Endothelial cell of umbilical vein (primary cell): ENCODE data around the gene FAM161B. TPM values are rescaled to one million over a fixed set of nuclear protein-coding genes. Genes with fewer than 3 reads are reported as not detected.
A peak's percentile ranks its signal among the peaks of the same experiment; 100 is the strongest.

Experiments
- BruUV-seq: library from RNA; stranded (reverse); fragments of 400-500 nt; replicated peaks from 2 replicates; lab custom pipeline; 2021; lab: Mats Ljungman, UMichigan
- CTCF ChIA-PET: fragments of 300-600, 350-600 bp; sonication (Branson Sonifier 250); formaldehyde crosslinking; loops from one replicate; lab custom pipeline; 2021; ENCODE audit warnings: antibody characterized with exemption, inconsistent platforms; lab: Charles Lee
- POLR2A ChIA-PET: fragments of 300-600, 350-600 bp; sonication (Branson Sonifier 250); formaldehyde crosslinking; loops from one replicate; lab custom pipeline; 2021; ENCODE audit warnings: antibody characterized with exemption, inconsistent platforms; lab: Charles Lee
- DNase-seq: peaks from one replicate; pipeline ENCODE4 v3.0.0-alpha.2; 2011; ENCODE audit warnings: low read depth, low spot score
- FAIRE-seq: peaks from 2 replicates; lab custom pipeline; 2011; peaks lifted over from hg19 to GRCh38; lab: Jason Lieb, UNC
- H2AFZ ChIP-seq: 2 replicates; pipeline ENCODE4 v1.6.0; 2012; ENCODE audit warnings: low read depth, low read length, control low read depth, inconsistent platforms
- H3K27ac ChIP-seq: 2 replicates; pipeline ENCODE4 v1.5.1; 2011; ENCODE audit warnings: low read depth, mild to moderate bottlenecking, control low read depth, low read length, moderate library complexity; ENCODE audit not compliant: insufficient read depth
- H3K27me3 ChIP-seq, 2 experiments: 2 replicates each; pipeline versions ENCODE4 v1.6.0 to v1.6.1; 2011; ENCODE audit warnings: low read length in 2 of 2, mixed read lengths in 1 of 2; ENCODE audit not compliant: control insufficient read depth in 2 of 2, insufficient read depth in 2 of 2
- H3K36me3 ChIP-seq, 2 experiments: 2 replicates in 1 of 2; 3 replicates in 1 of 2; pipeline ENCODE4 v1.5.1; 2011; ENCODE audit warnings: low read length in 2 of 2, mild to moderate bottlenecking in 1 of 2, moderate library complexity in 1 of 2; ENCODE audit not compliant: control insufficient read depth in 2 of 2, insufficient read depth in 2 of 2; ENCODE audit errors: extremely low read depth in 1 of 2
- H3K4me1 ChIP-seq: 3 replicates; pipeline ENCODE4 v1.5.1; 2011; ENCODE audit warnings: mild to moderate bottlenecking, low read length; ENCODE audit not compliant: control insufficient read depth, insufficient read depth; ENCODE audit errors: extremely low read depth
- H3K4me2 ChIP-seq: 2 replicates; pipeline ENCODE4 v1.6.1; 2011; ENCODE audit warnings: low read length, control low read depth, mixed read lengths; ENCODE audit not compliant: insufficient read depth
- H3K4me3 ChIP-seq, 3 experiments: fragments of 200-600 bp in 1 of 3; sonication (generic), shearing (Covaris generic) in 1 of 3; replicated peaks in 1 of 3; 2 replicates each; pipeline ENCODE4 v1.5.1; 2011 to 2016; ENCODE audit warnings: control low read depth in 3 of 3, low read length in 3 of 3, mild to moderate bottlenecking in 2 of 3, inconsistent platforms in 1 of 3, low read depth in 1 of 3, moderate library complexity in 1 of 3; ENCODE audit not compliant: insufficient read depth in 1 of 3
- H3K79me2 ChIP-seq: 2 replicates; pipeline ENCODE4 v1.6.0; 2012; ENCODE audit warnings: low read length, inconsistent platforms; ENCODE audit not compliant: control insufficient read depth, insufficient read depth
- H3K9ac ChIP-seq: replicated peaks from 2 replicates; pipeline ENCODE3; 2011; ENCODE audit warnings: low read length, control low read depth; ENCODE audit not compliant: insufficient read depth; ENCODE audit errors: extremely low read depth
- H3K9me1 ChIP-seq: replicated peaks from 3 replicates; pipeline ENCODE4 v1.6.0; 2011; ENCODE audit warnings: mild to moderate bottlenecking, low read length; ENCODE audit not compliant: control insufficient read depth, insufficient read depth; ENCODE audit errors: extremely low read depth
- H3K9me3 ChIP-seq: replicated peaks from 2 replicates; pipeline ENCODE4 v1.5.1; 2012; ENCODE audit warnings: low read length, inconsistent platforms; ENCODE audit not compliant: control insufficient read depth, insufficient read depth
- H4K20me1 ChIP-seq: replicated peaks from 2 replicates; pipeline ENCODE3; 2011; ENCODE audit warnings: mild to moderate bottlenecking, low read length; ENCODE audit not compliant: control insufficient read depth, insufficient read depth; ENCODE audit errors: extremely low read depth
- CTCF ChIP-seq, 2 donors: IDR thresholded peaks; 1 replicate in 1 of 2; 2 replicates in 1 of 2; pipeline ENCODE4 v1.5.1; 2011; ENCODE audit warnings: low read length in 2 of 2, mild to moderate bottlenecking in 2 of 2, moderate library complexity in 2 of 2, control low read depth in 1 of 2, inconsistent platforms in 1 of 2, low read depth in 1 of 2; ENCODE audit not compliant: insufficient read depth in 1 of 2; ENCODE audit errors: extremely low read depth in 1 of 2
- EZH2 ChIP-seq: IDR thresholded peaks from 2 replicates; pipeline ENCODE4 v1.6.1; 2012; ENCODE audit warnings: borderline replicate concordance, low read depth, mild to moderate bottlenecking, moderate library complexity, low read length, inconsistent platforms; ENCODE audit not compliant: severe bottlenecking
- FOS ChIP-seq: IDR thresholded peaks from 2 replicates; pipeline ENCODE4 v1.6.1; 2011; ENCODE audit warnings: mild to moderate bottlenecking, low read length, moderate library complexity, borderline replicate concordance; ENCODE audit not compliant: insufficient read depth
- GATA2 ChIP-seq: IDR thresholded peaks from 2 replicates; pipeline ENCODE4 v1.7.0; 2011; ENCODE audit warnings: low read depth, mild to moderate bottlenecking, moderate library complexity, mixed read lengths, low read length; ENCODE audit not compliant: insufficient read length, insufficient read depth
- JUN ChIP-seq: IDR thresholded peaks from 2 replicates; pipeline ENCODE4 v1.6.1; 2011; ENCODE audit warnings: borderline replicate concordance, low read depth; ENCODE audit not compliant: insufficient read length, insufficient read depth
- MYC ChIP-seq: IDR thresholded peaks from one replicate; pipeline ENCODE4 v1.6.1; 2011; ENCODE audit warnings: mild to moderate bottlenecking, low read depth, low read length
- POLR2A ChIP-seq: IDR thresholded peaks from 2 replicates; pipeline ENCODE4 v1.6.1; 2012; ENCODE audit warnings: low read depth, mild to moderate bottlenecking, control low read depth, low read length
- POLR2AphosphoS5 ChIP-seq: IDR thresholded peaks from 2 replicates; pipeline ENCODE4 v1.6.1; 2012; ENCODE audit warnings: low read depth, mild to moderate bottlenecking, control low read depth, low read length, moderate library complexity; ENCODE audit not compliant: insufficient read depth
- dilution Hi-C: fragments of 300-500 bp; cut with MboI; formaldehyde crosslinking; loops from one replicate; pipeline ENCODE4 v1.15.0; 2019; ENCODE audit warnings: low sequenced_read_pairs; ENCODE audit not compliant: extremely low pct_ligation_motif_present
- intact Hi-C: fragments of 100-400 bp; cut with micrococcal nuclease; formaldehyde crosslinking; loops from one replicate; pipeline ENCODE4 v1.10.0; 2022
- polyA plus RNA-seq, 4 experiments: library from polyadenylated mRNA; depleted of rRNA in 3 of 4; stranded (reverse) in 3 of 4; unstranded in 1 of 4; fragments of >200 nt; gene quantifications; 2 replicates each; pipeline versions ENCODE4 v1.2.1 to v1.2.3, GENCODE V29; 2011 to 2012; ENCODE audit warnings: missing spikeins in 1 of 4
- total RNA-seq: library from RNA; stranded (reverse); gene quantifications from 2 replicates; pipeline ENCODE4 v1.2.3, GENCODE V29; 2021
- TF ChIP-seq, protein P1 (sequence below): IDR thresholded peaks from 2 replicates; pipeline ENCODE4 v1.6.1; 2011; ENCODE audit not compliant: insufficient read depth, insufficient read length

The FAM161B gene
- total and polyA plus RNA-seq, 2 donors (not counting 3 experiments of a cell fraction or from before 2014, with no cell fraction given): 1.6 to 3.1 TPM

GRCh38 chr14:73888971-73889370, 60.9 kb downstream of the FAM161B start:
- TF ChIP-seq POLR2A (no peak), JUN (no peak), POLR2AphosphoS5 (no peak), GATA2 (no peak), FOS (no peak), CTCF (IDR thresholded peaks at IDR 0.05; ENCODE audit: extremely low read depth in 1 of 2, insufficient read depth in 1 of 2, low read depth in 1 of 2, low read length in 2 of 2) (no peak)
- TF ChIP-seq, protein P1, sequence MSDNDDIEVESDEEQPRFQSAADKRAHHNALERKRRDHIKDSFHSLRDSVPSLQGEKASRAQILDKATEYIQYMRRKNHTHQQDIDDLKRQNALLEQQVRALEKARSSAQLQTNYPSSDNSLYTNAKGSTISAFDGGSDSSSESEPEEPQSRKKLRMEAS: no peak
- Histone ChIP-seq H3K36me3 (peaks cover 2 to 6% of the 10 kb centered on the region in 2 experiments), H4K20me1 (no peaks in the 10 kb centered on the region), H3K27me3 (no peaks in the 10 kb centered on the region), H3K4me1 (peaks cover 18% of the 10 kb centered on the region), H2AFZ (no peak overlapping the region), H3K9me1 (no peaks in the 10 kb centered on the region), H3K4me2 (peak overlapping the region; percentile 79), H3K27ac (no peak overlapping the region), H3K79me2 (peaks cover 70% of the 10 kb centered on the region), H3K9ac (no peak overlapping the region), H3K4me3 (no peak overlapping the region), H3K9me3 (no peaks in the 10 kb centered on the region)
- intact Hi-C loops: no loop called here
- ChIA-PET CTCF (no interaction called here), POLR2A (no interaction called here)
- FAIRE-seq: no peak
- dilution Hi-C loops: no loop called here
- BruUV-seq: no TSS peak
- DNase-seq: no peak

DNA sequence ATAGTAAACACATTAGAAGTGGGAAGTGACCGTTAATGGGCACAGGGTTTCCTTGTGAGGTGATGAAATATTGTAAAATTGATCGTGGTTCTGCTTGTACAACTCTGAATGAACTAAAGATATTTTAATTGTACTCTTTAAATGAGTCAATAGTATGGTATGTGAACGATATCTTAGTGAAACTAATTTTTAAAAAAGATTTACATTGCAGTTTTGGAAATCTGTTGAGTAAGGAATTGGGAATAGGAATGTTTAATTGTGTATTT, 61.5 kb downstream of the FAM161B start:
- FAIRE-seq (no peak), DNase-seq (peak; percentile 10)
- no peaks in the 10 kb centered on the region for H3K27me3 ChIP-seq
- no peaks in the 10 kb centered on the region for H4K20me1 ChIP-seq
- no peaks in the 10 kb centered on the region for H3K9me1 ChIP-seq
- H2AFZ ChIP-seq: no peak overlapping the region
- CTCF ChIA-PET: interaction anchor here (2.8 kb wide), 1 partner anchor 160 kb away, joined by 22 read pairs; no protein-coding TSS in a partner anchor
- intact Hi-C loops: no loop called here
- H3K4me3 ChIP-seq: peak overlapping the region in 1 of 3 experiments; percentile 87
- H3K79me2 ChIP-seq: peaks cover 70% of the 10 kb centered on the region
- H3K27ac ChIP-seq: no peak overlapping the region
- peaks cover 0 to 2% of the 10 kb centered on the region in 2 experiments for H3K36me3 ChIP-seq
- peaks cover 18% of the 10 kb centered on the region for H3K4me1 ChIP-seq
- H3K9ac ChIP-seq: no peak overlapping the region
- H3K9me3 ChIP-seq: no peaks in the 10 kb centered on the region
- dilution Hi-C loops: no loop called here
- H3K4me2 ChIP-seq: peak overlapping the region; percentile 79
- POLR2A ChIA-PET: no interaction called here
- BruUV-seq: no TSS peak
- no peak for TF ChIP-seq EZH2
- TF ChIP-seq GATA2: no peak
- no peak for TF ChIP-seq POLR2AphosphoS5
- TF ChIP-seq JUN: no peak
- TF ChIP-seq MYC: no peak
- TF ChIP-seq FOS: no peak
